RWPE1 (cell line): ENCODE data around the gene RALGAPA1.

Experiments used
- CTCF ChIA-PET: fragments of 350-600 bp; sonication (Branson Sonifier 250); formaldehyde crosslinking; extraction: SDS; loops from one replicate; lab custom pipeline; 2021; lab: Yijun Ruan, JAX
- POLR2A ChIA-PET: fragments of 400-600 bp; formaldehyde crosslinking; extraction: SDS; loops from one replicate; lab custom pipeline; 2020; ENCODE audit warnings: antibody characterized with exemption; ENCODE audit not compliant: low non-redundant PET; lab: Yijun Ruan, JAX
- DNase-seq: peaks from one replicate; pipeline ENCODE4 v3.0.0; 2012; ENCODE audit warnings: low spot score
- H3K27ac ChIP-seq: fragments of 450-650 bp; 2 replicates; pipeline ENCODE4 v1.5.1; 2017
- CTCF ChIP-seq: fragments of 450-650 bp; conservative IDR thresholded peaks from 2 replicates; pipeline ENCODE4 v1.5.1; 2017; ENCODE audit warnings: low read depth, mild to moderate bottlenecking

Gene RALGAPA1

GRCh38 chr14:35822501-35822900 lies 13.4 kb upstream of the RALGAPA1 start:
- no peak for DNase-seq
- TF ChIP-seq CTCF, result no peak
- ChIA-PET POLR2A (interaction anchor here (0.5 kb wide), 1 partner anchor 16 kb away, joined by 4 read pairs; no protein-coding TSS in a partner anchor), CTCF (interaction anchor here (0.5 to 0.6 kb wide), 4 partner anchors 150 to 1167 kb away, joined by 3 to 4 read pairs (median 4); no protein-coding TSS in a partner anchor)
- H3K27ac ChIP-seq, result no peak overlapping the region

- DNase-seq, result no peak
- H3K27ac ChIP-seq, result no peak overlapping the region
- ChIA-PET POLR2A (interaction anchor here (0.5 kb wide), 1 partner anchor 15 kb away, joined by 4 read pairs; no protein-coding TSS in a partner anchor), CTCF (interaction anchor here (0.6 kb wide), 3 partner anchors 205 to 916 kb away, joined by 3 read pairs; no protein-coding TSS in a partner anchor)
- TF ChIP-seq CTCF, result peak; percentile 79
Observed at GRCh38 chr14:35821564-35822411, 12.7 kb upstream of the RALGAPA1 start.

- POLR2A ChIA-PET, result no interaction called here
- DNase-seq, result no peak
- H3K27ac ChIP-seq, result no peak overlapping the region
- TF ChIP-seq CTCF, result no peak
- CTCF ChIA-PET, result no interaction called here
Observed at GRCh38 chr14:35819591-35820540, 10.8 kb upstream of the RALGAPA1 start.

- peak; percentile 57 for DNase-seq
- CTCF ChIA-PET, result interaction anchor here (0.6 to 1.1 kb wide), 9 partner anchors 8 to 1703 kb away, joined by 3 to 4 read pairs (median 3); partner anchors contain the start of gene BRMS1L
- no peak overlapping the region for H3K27ac ChIP-seq
- TF ChIP-seq CTCF, result peak; percentile 77
- POLR2A ChIA-PET, result no interaction called here
Observed at GRCh38 chr14:35818346-35819115, 9.4 kb upstream of the RALGAPA1 start.

- CTCF ChIA-PET, result interaction anchor here (0.6 to 0.9 kb wide), 5 partner anchors 30 to 1443 kb away, joined by 3 to 5 read pairs (median 3); no protein-coding TSS in a partner anchor
- no peak for DNase-seq
- H3K27ac ChIP-seq, result no peak overlapping the region
- peak; percentile 73 for TF ChIP-seq CTCF
- POLR2A ChIA-PET, result interaction anchor here (0.7 kb wide), 1 partner anchor 395 kb away, joined by 3 read pairs; no protein-coding TSS in a partner anchor
Observed at GRCh38 chr14:35814371-35815005, 5.4 kb upstream of the RALGAPA1 start.
